Measurements from ENCODE around the gene PAX8. TPM values are rescaled to one million over a fixed set of nuclear protein-coding genes. Genes with fewer than 3 reads are reported as not detected.

PAX8 gene
- total and polyA plus RNA-seq, 5 experiments from 2014 or later: 0.52 to 1.6 (median 0.73) TPM

DNA sequence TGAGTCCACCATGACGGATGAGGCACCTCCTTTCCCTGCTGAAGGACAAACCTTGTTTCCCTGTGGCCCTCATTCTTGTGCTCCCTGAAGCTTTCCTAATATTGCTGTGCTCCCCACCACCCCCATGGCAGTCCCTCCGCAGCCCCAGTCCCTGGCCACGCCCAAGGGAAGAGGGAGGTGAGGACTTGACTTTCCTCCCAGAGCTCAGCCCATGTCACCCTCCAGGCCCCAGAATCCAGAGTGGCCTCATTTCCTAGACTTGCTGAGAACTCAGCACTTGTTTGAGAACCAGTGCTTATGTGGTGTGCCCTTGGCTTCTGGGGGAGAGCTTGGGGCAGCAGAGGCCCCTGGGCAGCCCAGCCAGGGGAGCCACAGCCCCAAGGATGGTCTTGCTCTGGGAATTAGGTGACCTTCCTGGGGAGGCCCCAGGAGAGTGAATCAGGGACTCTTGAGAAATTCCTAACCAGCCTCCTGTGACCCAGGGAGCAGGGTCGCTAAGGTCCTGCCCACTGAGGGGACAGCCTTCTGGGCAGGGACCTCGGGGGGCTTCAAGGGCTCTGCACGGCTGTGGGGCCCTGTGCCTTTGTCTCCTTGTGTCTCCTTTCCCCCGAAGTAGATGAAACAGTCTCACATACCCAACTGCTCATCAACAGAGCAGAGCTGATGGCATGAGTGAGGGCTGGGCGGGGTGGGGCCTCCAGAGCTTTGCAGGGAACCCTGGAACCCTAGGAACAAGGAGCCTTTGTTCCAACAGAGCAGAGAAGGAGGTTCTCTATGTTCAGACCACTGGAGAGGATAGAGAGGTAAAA is 77.0 kb downstream of the PAX8 start:
- ATAC-seq: no peak
- peak overlapping the region in 5 of 10 donors; percentile 3 to 83 (median 40) for H3K27ac Mint-ChIP-seq

DNA sequence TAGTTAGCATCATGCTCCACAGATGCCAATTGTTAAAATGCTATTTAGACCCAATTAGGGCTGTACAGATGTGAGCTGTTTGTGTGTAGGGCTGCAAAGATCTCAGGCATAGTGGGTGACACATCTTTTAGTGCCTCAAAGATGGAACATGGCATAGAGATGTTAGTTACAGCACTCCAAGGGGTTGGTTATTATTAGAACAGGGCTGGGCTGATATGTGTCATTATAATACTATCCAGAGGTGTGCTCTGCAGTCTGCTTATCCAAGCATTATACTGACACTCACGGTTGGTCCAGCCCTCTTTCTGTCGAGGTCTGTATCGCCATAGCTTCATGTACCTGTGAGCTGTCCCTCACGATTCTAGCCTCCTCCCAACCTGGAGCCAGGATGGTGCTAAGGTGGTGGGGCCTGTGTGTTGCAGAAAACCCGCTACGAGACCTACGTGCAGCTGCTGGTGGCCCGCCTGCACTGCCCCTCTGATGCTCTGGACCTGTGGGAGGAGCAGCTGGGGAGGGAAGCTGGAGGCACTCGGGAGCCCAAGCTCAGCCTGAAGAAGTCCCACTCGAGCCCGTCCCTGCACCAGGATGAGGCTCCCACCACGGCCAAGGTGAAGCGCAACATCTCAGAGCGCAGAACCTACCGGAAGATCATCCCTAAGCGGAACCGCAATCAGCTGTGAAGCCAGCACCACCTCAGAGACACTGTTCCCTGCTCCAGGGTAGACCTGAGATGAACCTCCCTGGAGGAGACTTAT is 77.8 kb downstream of the PAX8 start:
- POLR2A ChIA-PET: interaction anchor here (0.7 to 3.3 kb wide), 4 partner anchors 26 to 63 kb away, joined by 3 to 33 read pairs (median 3); no protein-coding TSS in a partner anchor
- H3K36me3 Mint-ChIP-seq: peaks cover 0 to 65% (median 11%) of the 10 kb centered on the region in 3 donors

More for the DNA sequence above, 77.0 kb downstream of the PAX8 start:
- no peaks in the 10 kb centered on the region for H3K27me3 Mint-ChIP-seq
- H3K4me1 Mint-ChIP-seq: peaks cover 19 to 46% (median 35%) of the 10 kb centered on the region in 4 donors
- POLR2A ChIA-PET: interaction anchor here (0.7 to 1.2 kb wide), 3 partner anchors 27 to 50 kb away, joined by 3 read pairs; no protein-coding TSS in a partner anchor
- H3K9me3 Mint-ChIP-seq: no peaks in the 10 kb centered on the region
- H3K4me3 Mint-ChIP-seq: no peak overlapping the region
- DNase-seq: no peak
- H3K36me3 Mint-ChIP-seq: peaks cover 0 to 57% (median 5%) of the 10 kb centered on the region in 3 donors

DNA sequence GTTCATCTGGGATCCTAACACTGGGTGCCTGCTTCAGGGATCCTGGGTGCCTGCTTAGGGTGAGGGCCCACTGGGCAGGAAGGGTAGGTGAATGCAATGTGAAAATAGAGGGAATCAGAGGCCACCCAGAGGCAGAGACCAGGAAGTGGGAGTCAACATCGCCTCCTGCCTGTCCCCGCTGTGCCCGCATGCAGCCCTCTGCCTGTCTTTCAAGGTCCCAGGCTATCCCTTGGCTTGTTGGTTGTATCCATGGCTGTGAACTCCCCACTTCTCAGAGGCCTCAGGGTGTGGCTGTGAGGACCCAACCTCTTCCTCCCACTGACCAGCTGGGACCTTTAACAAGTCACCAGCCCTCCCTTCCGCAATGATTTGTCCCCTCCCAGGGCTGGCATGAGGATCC is 78.5 kb downstream of the PAX8 start:
- Mint-ChIP-seq H3K9me3 (no peaks in the 10 kb centered on the region), H3K4me3 (no peak overlapping the region)
- POLR2A ChIA-PET: interaction anchor here (0.7 to 7.8 kb wide), 6 partner anchors 20 to 63 kb away, joined by 3 to 80 read pairs (median 24); partner anchors contain the start of gene PSD4

More for the DNA sequence above, 77.8 kb downstream of the PAX8 start:
- no peak overlapping the region for H3K4me3 Mint-ChIP-seq
- peaks cover 21 to 48% (median 36%) of the 10 kb centered on the region in 4 donors for H3K4me1 Mint-ChIP-seq
- no peak for DNase-seq
- H3K27ac Mint-ChIP-seq: peak overlapping the region in 9 of 10 donors; percentile 3 to 83 (median 46)
- ATAC-seq: no peak
- H3K27me3 Mint-ChIP-seq: no peaks in the 10 kb centered on the region
- no peaks in the 10 kb centered on the region for H3K9me3 Mint-ChIP-seq

DNA sequence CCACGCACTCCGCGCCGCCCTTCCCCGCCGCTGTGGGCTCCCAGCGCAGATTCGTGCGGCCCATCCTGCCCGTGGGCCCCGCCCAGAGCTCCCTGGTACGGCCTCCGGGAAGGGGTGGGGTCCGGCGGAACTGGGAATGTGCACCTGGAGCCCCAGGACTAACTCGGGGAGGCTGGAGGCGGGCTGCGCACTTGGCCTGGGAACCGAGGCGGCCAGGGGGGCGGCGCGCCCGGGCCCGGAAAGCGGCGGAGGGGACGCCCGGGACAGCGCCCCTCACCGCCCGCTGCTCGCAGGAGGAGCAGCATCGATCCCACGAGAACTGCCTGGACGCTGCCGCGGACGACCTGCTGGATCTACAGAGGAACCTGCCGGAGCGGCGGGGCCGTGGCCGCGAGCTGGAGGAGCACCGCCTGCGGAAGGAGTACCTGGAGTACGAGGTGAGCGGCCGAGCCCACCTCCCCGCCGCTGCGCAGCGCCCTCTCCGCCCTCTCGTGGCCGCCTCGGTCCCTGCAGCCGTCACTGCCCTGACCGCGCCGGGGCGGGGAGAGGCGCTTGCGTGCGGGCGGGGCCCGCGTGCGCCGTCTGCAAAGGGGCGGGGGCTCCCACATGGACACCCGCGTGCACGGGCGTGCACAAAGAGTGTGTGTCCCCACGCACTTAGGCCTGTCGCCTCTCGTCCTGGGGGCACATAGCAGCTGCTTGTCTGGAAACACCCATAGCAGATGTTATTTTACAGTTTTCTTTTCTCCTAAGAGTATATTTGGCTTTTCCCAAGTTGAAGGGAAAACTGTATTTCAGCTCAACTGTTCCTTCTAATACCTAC is 79.7 kb downstream of the PAX8 start:
- peaks cover 21 to 42% (median 29%) of the 10 kb centered on the region in 4 donors for H3K4me1 Mint-ChIP-seq

More for the DNA sequence above, 78.5 kb downstream of the PAX8 start:
- peaks cover 0 to 71% (median 12%) of the 10 kb centered on the region in 3 donors for H3K36me3 Mint-ChIP-seq
- DNase-seq (no peak), ATAC-seq (no peak)
- H3K4me1 Mint-ChIP-seq: peaks cover 23 to 46% (median 36%) of the 10 kb centered on the region in 4 donors
- peak overlapping the region in 9 of 10 donors; percentile 8 to 83 (median 49) for H3K27ac Mint-ChIP-seq
- H3K27me3 Mint-ChIP-seq: no peaks in the 10 kb centered on the region

DNA sequence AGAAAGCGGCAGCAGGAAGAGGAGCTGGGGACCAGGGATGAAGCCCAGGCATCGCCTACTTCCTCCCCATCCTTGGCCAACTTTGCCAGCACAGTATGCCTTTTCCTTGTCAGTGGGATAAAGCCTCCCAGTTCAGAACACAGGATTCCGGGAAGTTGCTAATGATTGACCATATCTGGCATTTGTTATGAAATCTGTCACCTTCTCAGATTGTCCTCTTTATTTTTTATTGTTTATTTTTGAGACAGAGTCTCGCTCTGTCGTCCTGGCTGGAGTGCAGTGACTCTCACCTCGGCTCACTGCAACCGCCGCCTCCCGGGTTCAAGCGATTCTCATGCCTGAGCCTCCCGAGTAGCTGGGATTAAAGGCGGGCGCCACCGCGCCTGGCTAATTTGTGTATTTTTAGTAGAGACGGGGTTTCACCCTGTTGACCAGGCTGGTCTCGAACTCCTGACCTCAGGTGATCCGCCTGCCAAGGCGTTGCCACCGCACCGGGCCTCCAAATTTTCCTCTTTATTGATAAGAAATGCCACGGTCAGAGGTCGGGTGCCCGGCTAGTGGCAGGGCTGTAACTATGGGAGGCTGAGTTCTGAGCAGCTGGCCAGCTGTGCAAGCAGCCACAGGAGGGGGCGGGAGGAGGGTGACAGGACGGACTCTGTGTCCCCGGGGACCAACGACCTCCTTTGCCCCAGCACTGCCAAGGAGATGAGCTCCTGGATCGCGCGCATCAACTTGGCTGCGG is 80.5 kb downstream of the PAX8 start:
- ATAC-seq (no peak), DNase-seq (no peak)
- H3K4me3 Mint-ChIP-seq: peak overlapping the region in 1 of 10 donors; percentile 28
- H3K27ac Mint-ChIP-seq: peak overlapping the region in 8 of 10 donors; percentile 8 to 79 (median 54)
- H3K9me3 Mint-ChIP-seq: no peaks in the 10 kb centered on the region
- H3K4me1 Mint-ChIP-seq: peaks cover 18 to 42% (median 27%) of the 10 kb centered on the region in 4 donors
- POLR2A ChIA-PET: interaction anchor here (1.0 to 7.8 kb wide), 9 partner anchors 18 to 213 kb away, joined by 3 to 80 read pairs (median 6); partner anchors contain the start of gene PSD4
- H3K36me3 Mint-ChIP-seq: peaks cover 0 to 89% (median 18%) of the 10 kb centered on the region in 3 donors
- H3K27me3 Mint-ChIP-seq: no peaks in the 10 kb centered on the region

More for the DNA sequence above, 79.7 kb downstream of the PAX8 start:
- Mint-ChIP-seq H3K9me3 (no peaks in the 10 kb centered on the region), H3K27me3 (no peaks in the 10 kb centered on the region), H3K4me3 (peak overlapping the region in 2 of 10 donors; percentile 29 to 36), H3K27ac (peak overlapping the region in 2 of 10 donors; percentile 55 to 57), H3K36me3 (peaks cover 0 to 83% (median 18%) of the 10 kb centered on the region in 3 donors)
- ATAC-seq: peak; percentile 77 to 82
- peak; percentile 58 to 85 (median 76) for DNase-seq
- POLR2A ChIA-PET: interaction anchor here (1.0 to 7.8 kb wide), 9 partner anchors 18 to 214 kb away, joined by 3 to 80 read pairs (median 6); partner anchors contain the start of gene PSD4

DNA sequence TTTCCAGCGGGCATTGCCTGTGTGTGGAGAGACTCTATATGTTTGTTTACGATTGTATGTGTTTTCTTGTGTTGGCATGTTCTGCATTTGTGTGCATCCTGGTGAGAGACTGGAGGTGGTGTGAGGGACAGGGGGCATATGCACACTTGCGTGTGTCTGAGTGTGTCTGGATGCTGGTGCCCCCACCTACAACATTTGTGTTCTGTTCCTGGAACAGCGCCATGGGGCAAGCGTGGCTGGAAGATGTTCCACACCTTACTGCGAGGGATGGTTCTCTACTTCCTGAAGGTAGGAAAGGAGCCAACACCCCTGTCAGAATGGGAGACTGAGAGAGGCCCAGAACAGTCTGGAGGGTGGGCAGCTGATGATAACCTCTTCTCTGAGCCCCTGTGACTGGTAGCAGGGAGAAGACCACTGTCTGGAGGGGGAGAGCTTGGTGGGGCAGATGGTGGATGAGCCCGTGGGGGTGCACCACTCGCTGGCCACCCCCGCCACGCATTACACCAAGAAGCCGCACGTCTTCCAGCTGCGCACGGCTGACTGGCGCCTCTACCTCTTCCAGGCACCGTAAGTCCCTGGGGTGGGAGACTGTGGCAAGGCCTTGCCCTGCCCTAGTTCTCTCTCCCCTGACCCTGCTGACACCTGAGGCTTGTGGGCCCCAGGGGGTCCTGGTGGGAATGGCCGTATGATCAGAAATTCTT is 81.2 kb downstream of the PAX8 start:
- DNase-seq: no peak
- H3K36me3 Mint-ChIP-seq: peaks cover 0 to 89% (median 18%) of the 10 kb centered on the region in 3 donors
- H3K27ac Mint-ChIP-seq: peak overlapping the region; percentile 36 to 96 (median 76)
- POLR2A ChIA-PET: interaction anchor here (1.1 to 7.8 kb wide), 8 partner anchors 14 to 213 kb away, joined by 3 to 80 read pairs (median 11); partner anchors contain the start of gene PSD4
- ATAC-seq: no peak
- no peaks in the 10 kb centered on the region for H3K9me3 Mint-ChIP-seq
- peak overlapping the region in 2 of 10 donors; percentile 3 to 28 for H3K4me3 Mint-ChIP-seq
- H3K4me1 Mint-ChIP-seq: peaks cover 18 to 38% (median 26%) of the 10 kb centered on the region in 4 donors
- H3K27me3 Mint-ChIP-seq: no peaks in the 10 kb centered on the region

DNA sequence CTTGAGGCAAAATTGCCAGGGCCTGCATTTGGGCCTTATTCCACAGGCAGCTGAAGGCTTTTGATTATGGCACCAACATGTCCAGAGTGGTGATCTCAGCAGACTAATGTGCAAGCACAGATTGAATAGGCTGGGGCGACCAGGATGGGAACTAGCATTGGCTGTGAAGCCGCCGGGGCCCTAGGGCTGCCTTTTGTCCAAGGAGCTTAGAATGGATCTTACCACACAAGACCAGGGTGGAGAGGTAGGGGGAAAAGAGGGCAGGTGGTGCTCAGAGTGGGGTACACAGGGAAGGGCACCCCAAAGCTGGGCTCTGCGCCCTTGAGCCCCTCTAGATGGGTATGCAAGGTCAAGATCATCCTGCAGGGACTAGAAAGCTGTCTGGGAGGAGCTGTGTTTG is 81.9 kb downstream of the PAX8 start:
- Mint-ChIP-seq H3K27ac (peak overlapping the region; percentile 3 to 96 (median 78)), H3K4me3 (no peak overlapping the region), H3K4me1 (peaks cover 18 to 38% (median 26%) of the 10 kb centered on the region in 4 donors), H3K36me3 (peaks cover 0 to 86% (median 18%) of the 10 kb centered on the region in 3 donors), H3K27me3 (no peaks in the 10 kb centered on the region), H3K9me3 (no peaks in the 10 kb centered on the region)
- ATAC-seq: no peak
- DNase-seq: no peak
- POLR2A ChIA-PET: interaction anchor here (0.9 to 7.8 kb wide), 9 partner anchors 9 to 212 kb away, joined by 3 to 80 read pairs (median 4); partner anchors contain the start of gene PSD4

DNA sequence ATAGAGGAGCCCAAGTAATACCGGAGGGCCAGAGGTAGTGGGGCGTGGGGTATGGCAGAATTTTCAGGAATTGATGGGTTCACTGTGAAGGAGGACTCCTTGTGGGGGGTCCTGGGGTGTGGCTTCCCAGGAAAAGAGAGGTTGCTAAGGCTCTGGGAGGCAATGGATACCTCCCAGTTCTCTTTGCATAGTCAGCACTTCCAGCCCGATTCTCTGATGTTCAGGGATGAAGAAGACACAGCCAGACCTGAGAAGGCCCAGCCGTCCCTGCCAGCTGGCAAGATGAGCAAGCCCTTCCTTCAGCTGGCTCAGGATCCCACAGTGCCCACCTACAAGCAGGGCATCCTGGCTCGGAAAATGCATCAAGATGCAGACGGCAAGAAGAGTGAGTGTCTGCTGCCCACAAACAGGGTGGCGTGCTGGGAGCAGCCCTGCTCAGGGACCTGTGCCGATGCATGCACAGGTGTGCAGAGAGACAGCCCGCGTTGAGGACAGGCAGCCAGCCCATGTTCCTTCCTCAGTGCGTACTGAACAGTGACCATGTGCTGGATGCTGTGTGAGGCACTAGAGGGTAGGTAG is 82.7 kb downstream of the PAX8 start:
- H3K4me1 Mint-ChIP-seq: peaks cover 18 to 43% (median 28%) of the 10 kb centered on the region in 4 donors
- POLR2A ChIA-PET: interaction anchor here (0.6 to 7.8 kb wide), 9 partner anchors 9 to 60 kb away, joined by 3 to 80 read pairs (median 3); partner anchors contain the start of gene PSD4
- no peaks in the 10 kb centered on the region for H3K9me3 Mint-ChIP-seq
- peaks cover 0 to 85% (median 16%) of the 10 kb centered on the region in 3 donors for H3K36me3 Mint-ChIP-seq
- no peak for ATAC-seq
- peak overlapping the region; percentile 1 to 96 (median 80) for H3K27ac Mint-ChIP-seq
- H3K27me3 Mint-ChIP-seq: no peaks in the 10 kb centered on the region
- H3K4me3 Mint-ChIP-seq: peak overlapping the region in 3 of 10 donors; percentile 1 to 43 (median 19)
- no peak for DNase-seq

DNA sequence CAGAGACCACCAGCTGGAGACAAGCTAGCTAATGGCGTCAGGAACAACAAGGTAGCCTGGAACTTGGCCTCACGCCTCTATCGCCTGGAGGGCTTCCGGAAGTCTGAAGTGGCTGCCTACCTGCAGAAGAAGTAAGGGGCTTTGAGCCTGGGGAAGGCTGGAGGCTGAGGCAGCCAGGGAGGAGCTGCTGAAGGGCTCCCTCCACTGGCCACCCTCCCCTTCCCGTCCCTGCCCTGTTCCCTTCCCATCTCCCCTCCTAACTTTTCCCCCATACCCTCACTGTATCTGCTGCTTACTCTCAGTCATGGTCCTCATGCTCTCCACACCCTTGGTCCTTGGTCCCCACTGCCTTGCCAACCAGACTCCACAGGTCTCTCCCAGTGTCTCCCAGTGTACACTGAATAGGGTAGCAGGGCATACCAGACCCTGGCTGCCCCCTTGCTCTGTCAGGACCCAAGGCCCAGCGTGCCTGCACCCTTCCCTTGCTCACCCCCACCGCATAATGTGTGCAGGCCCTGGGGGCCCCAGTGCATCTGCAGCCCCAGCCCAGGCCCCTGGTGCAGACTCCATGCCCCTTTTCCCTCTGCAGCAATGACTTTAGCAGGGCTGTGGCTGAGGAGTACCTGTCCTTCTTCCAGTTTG is 86.1 kb downstream of the PAX8 start:
- POLR2A ChIA-PET: interaction anchor here (0.7 to 7.8 kb wide), 5 partner anchors 10 to 52 kb away, joined by 3 to 80 read pairs (median 4); partner anchors contain the start of gene PSD4
- peaks cover 28 to 63% (median 47%) of the 10 kb centered on the region in 4 donors for H3K4me1 Mint-ChIP-seq

More for the DNA sequence above, 86.1 kb downstream of the PAX8 start:
- no peak for ATAC-seq
- no peak for DNase-seq
- Mint-ChIP-seq H3K27me3 (no peaks in the 10 kb centered on the region), H3K27ac (peak overlapping the region in 9 of 10 donors; percentile 20 to 91 (median 76)), H3K9me3 (no peaks in the 10 kb centered on the region), H3K36me3 (peaks cover 0 to 89% (median 19%) of the 10 kb centered on the region in 3 donors), H3K4me3 (no peak overlapping the region)

Measured in naive thymus-derived CD8-positive, alpha-beta T cell (primary cell).